Brain pericyte (primary cell): ENCODE data around the gene CDC42EP3.

Experiments
- DNase-seq: peaks from one replicate; pipeline ENCODE4 v3.0.0-alpha.2; 2012; ENCODE audit warnings: low read depth, low spot score

CDC42EP3 gene

GRCh38 chr2:37683921-37684780, 12.7 kb upstream of the CDC42EP3 start:
- DNase-seq: no peak

DNA sequence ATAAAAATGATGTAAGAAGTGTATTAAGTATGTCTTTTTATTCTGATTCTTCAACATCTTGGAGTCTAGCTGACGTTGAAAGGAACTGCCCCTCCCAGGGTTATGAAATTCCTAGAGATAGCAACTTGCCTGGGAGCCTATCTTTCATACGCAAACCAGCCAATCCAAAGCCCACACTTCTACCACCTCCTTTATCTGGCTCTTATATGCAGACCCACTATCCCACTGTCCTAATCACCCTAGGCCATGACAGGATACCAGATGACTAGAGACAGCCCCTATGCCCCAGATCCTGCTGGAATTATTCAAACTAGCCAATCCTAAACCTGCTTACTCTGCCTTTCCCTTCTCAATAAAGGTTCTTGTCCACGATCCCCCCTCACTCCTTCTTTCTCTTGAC, 11.8 kb upstream of the CDC42EP3 start:
- DNase-seq: no peak

DNA sequence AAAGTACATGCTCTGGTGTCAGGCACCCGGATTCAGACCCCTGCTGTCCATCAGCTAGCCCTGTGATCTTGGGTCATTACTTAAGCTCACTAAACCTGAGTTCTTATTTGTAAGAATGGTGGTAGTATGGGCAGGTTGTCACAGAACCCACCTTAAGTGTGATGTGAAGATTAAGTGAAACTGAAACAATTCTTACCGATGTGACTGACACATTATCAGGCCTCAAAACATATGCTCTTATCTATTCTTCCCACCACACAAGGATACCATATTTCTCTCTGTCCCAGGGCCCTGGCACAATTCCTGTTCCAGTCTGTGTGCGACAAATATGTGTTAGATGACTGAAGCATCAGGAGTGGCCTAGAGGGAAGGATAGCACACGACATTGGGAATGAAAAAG, 11.0 kb upstream of the CDC42EP3 start:
- DNase-seq: no peak

- no peak for DNase-seq
These were observed 10.1 kb upstream of the CDC42EP3 start for GRCh38 chr2:37681587-37681986.

GRCh38 chr2:37679072-37679695, 7.7 kb upstream of the CDC42EP3 start:
- no peak for DNase-seq

DNA sequence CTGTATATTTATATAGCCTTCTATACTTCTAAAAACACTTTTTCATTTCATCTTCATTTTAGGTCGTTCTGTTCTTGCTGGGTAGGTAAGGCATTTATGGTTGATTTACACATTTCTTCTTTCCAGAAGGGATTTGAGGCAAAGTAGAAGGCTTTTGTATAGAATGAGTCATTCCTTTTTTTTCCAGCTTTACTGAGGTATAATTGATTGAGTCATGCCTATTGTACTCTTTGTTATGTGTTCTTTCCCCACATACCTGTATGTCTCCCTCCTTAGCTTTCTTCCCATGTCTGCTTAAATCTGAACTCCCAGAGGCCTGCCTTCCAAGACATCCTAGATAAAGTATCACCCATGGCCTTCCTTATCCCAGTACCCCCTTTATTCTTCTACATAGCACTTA, 4.8 kb upstream of the CDC42EP3 start:
- DNase-seq: no peak

DNA sequence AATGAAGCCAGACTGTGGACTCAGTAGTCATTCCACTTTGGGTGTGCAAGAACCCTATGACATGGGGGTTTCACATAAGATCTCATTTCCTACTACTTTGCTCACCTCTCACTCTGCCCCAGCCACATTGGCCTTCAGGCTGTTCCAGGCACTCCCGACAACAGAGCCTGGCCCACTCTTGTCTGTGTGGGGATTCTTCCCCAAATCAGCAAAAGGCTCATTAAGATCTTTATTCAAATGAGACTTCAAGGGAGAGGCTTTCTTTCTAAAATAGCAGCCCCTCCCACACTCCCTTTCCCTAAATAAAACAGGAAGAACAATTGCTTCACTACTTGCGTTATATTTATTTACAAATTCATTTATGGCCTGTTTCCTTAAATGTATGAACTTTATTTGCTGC, 3.5 kb upstream of the CDC42EP3 start:
- DNase-seq: no peak

- DNase-seq: no peak
These were observed 1.4 kb upstream of the CDC42EP3 start for GRCh38 chr2:37672870-37673184.

- peak; percentile 65 for DNase-seq
These were observed 845 bp upstream of the CDC42EP3 start for GRCh38 chr2:37672104-37672869.

DNA sequence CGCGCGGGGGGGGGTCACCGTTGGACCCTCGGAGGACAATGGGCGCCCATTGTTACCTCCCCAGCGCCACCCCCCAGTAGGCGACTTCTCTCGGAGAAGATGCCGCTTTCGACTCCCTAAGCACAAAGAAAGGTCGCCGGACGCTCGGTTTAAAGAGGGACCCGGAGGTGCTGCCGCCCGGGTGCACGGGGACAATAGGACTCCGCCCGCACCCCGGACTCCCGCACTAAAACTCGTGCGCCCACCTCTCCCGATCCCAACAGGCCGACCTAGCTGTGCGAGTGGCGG, 318 bp upstream of the CDC42EP3 start:
- no peak for DNase-seq

DNA sequence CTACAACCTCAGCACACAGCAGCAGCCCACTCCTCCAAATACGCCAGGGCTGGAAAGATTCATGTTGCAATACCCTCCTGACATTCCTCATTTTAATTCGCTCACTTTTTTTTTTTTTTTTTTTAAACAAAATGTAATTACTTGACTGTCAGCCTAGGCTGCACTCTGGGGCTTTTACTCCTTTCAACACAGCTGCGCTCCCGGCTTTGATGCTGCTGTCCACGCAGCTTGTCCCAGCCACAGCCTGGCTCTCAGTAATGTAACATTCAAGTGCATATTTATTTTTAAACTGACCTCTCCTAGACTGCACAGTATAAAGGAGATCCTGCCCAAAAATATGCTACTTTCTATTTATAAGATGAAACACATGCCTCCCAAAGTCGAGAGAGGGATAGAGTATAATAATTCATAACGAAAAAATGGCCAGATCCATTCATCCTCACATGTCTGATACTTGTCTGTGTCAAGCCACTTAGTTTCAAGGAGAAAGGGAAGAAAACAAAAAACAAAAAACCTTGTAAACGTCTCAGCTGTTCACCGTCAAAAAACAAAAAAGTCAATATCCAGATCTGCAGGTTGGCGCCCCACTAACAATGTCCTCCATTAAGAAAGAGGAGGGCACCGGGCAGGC, 949 bp downstream of the CDC42EP3 start:
- no peak for DNase-seq

DNA sequence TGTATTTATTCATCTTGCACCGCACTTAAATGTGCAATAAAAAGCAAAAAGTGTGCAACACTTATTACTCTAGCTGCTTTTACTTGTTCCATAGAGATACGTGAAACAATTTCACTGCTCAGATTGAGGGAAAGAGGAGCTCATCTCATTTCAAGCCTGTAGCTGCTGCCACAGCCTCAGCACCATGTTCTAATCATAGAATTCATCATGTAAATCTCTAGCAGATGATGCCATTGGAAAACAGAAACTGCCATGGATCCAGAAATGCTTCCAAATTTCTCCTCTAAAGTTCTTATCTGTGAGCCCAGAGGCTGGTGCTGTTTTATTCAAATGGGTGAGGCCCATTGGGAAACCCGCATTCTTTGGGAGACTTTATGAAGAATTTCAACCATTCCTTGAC, 2.0 kb downstream of the CDC42EP3 start:
- DNase-seq: no peak

DNA sequence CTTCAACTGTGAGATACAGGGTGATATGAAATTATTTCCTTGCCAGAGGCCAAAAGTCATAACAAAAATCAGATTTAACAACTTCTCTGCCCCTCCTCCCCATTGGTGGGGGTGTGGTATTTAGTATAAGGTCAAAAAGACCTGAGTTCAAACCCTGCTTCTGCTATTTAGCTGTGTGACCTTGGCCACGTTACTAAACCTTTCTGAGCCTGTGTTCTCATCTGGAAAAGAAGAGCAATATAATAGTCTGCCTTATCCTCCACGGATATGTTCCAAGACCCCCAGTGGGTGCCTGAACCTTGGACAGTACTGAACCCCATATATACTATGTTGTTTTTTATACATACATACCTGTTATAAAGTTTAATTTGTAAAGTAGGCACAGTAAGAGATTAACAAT, 3.7 kb downstream of the CDC42EP3 start:
- DNase-seq: no peak

DNA sequence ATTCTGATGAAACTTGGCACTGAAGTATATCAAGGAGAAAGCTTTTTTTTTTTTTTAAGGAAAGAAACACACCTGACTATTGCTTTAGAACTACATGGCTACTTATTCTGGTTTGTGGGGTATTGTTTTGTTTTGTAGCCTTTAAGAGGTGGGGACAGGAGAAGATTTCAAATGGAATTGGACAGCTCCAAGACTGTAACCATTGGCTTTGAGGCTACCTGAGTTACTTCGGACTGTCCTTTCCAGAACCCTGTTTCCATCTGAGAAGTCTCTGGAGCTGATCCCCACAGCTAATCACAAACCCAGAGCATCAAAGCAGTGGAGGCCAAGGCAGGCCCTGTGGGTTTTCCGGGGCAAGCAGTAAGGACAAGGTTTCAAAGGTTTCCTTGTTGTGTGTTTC, 4.7 kb downstream of the CDC42EP3 start:
- no peak for DNase-seq

GRCh38 chr2:37665604-37666362, 5.7 kb downstream of the CDC42EP3 start:
- no peak for DNase-seq

DNA sequence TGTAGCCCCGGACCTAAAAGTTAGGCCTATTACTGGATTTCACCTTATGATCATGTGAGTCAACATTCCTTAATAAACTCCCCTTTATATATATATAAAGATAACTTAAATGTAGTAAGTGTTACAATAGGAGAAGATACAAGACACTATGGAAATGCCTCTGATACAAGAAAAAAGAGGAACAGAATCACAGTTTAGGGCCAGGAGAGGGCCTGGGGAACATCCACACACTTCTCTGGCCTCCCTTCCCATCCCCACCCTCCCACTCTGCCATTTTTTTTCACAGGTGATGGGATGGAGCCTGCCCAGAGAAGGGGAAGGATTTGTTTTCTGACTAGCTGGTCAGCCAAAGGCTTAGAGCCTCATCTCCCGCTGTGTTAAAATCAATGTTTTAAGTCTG, 6.4 kb downstream of the CDC42EP3 start:
- DNase-seq: no peak

GRCh38 chr2:37664231-37664643, 7.2 kb downstream of the CDC42EP3 start:
- DNase-seq: no peak

DNA sequence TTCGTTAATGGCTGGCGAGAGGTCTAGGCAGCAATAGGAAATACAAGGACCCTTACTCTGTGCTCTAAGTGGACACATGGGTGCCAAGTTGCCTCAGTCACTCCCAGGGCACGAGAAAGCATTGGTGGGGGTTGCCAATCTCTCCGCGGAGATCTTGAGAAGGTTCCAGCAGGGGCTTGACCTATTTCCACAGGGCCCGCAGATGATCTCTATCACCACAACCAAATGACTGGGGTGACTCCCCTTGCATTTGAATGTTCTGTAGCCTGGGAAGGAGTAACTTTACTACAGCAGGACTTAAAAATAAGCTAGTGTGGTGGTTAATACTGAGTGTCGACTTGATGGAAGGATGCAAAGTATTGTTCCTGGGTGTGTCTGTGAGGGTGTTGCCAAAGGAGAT, 8.1 kb downstream of the CDC42EP3 start:
- no peak for DNase-seq

- no peak for DNase-seq
These were observed 11.7 kb downstream of the CDC42EP3 start for GRCh38 chr2:37659723-37660122.

DNA sequence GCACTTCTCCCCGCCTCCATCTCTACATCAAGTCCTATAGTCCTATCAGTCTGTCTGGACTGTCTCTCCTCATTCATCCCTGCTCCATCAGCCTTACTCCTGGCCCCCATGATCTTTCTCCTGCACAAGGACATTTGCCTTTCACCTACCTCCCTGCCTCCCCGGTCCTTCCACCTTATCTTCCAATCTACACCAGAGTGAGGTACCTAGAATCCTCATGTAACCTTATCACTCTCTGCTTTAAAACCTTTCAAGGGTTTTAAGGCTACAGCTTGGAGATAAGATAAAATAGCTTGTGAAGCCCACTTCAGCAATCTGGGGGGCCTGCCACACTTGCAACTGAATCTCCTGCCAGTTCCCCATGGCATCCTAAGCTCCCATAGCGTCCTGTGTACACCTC, 12.8 kb downstream of the CDC42EP3 start:
- no peak for DNase-seq

DNA sequence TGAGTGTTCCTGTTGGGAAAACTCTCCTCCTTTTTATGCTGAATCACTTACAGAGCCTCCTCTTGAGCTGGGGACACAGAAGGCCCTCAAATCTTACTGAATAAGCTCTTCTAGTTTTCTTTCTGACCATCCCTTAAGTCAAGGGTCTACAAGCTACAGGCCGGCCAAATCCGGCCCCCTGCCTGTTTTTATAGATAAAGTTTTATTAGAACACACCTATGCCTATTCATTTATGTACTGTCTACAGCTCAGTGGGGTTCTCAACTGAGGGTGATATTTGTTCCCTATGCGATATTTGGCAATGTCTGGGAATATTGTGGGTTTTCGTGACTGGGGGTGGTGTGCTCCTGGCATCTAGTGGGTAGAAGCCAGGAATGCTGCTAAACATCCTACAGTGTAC, 14.0 kb downstream of the CDC42EP3 start:
- no peak for DNase-seq
